ENCODE measurements around the gene KCNK4.
"Not testable (repeated sequence)": the region's sequence is repeated elsewhere in the genome, so short reads cannot be mapped to it uniquely, and the experiment has no call there.

Gene KCNK4

GRCh38 chr11:64313491-64314145 lies 22.5 kb downstream of the KCNK4 start:
- DNase-seq, result no peak

DNA sequence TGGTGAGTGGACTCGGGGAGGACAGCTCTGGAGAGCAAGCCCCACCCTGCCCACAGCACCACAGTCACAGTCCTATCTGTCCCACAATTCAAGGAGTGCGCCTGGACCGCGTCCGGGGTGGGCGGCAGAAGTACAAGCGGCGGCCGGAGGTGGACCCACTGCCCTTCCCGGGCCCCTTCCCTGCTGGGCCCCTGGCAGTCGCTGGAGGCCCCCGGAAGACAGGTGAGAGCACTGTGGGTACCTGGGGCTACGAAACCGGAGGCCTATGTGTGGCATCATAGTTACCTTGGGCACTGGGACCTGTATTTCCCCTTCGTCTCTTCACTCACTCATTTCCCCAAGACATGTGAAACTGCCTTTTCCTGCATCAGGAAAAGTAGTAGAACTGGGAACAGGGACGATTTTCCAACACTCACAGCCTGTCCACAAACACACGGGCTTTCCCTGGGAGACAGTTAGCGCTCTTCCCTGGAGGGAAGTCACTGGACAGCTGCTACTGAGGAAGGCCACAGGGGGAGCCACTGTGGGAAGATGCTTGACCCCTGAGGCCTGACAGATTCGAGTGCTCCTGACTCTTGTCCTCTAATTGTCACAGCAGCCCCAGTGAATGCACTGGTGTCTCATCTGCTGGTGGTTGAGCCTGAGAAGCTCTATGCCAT lies 23.2 kb downstream of the KCNK4 start:
- DNase-seq, result no peak

DNA sequence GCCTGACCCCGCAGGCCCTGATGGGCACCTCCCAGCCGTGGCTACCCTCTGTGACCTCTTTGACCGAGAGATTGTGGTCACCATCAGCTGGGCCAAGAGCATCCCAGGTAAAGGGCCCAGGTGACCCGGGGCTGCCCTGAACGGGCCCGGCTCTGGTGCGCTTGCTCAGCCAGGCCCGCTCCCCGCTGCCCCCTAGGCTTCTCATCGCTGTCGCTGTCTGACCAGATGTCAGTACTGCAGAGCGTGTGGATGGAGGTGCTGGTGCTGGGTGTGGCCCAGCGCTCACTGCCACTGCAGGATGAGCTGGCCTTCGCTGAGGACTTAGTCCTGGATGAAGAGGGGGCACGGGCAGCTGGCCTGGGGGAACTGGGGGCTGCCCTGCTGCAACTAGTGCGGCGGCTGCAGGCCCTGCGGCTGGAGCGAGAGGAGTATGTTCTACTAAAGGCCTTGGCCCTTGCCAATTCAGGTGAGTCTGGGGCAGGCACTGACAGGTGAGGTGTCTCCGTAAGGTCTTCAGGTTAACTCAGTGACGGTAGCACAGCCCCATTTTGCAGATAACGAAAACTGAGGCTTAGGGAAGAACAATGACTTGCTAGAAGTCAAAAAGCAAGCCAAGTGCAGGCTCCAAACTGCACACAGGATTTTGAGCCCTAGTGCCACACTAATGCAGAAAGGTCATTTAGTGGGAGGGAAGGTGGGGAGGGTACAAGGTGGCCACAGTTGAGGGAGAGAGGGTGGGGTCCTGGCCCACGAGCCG lies 23.9 kb downstream of the KCNK4 start:
- no peak for DNase-seq

DNA sequence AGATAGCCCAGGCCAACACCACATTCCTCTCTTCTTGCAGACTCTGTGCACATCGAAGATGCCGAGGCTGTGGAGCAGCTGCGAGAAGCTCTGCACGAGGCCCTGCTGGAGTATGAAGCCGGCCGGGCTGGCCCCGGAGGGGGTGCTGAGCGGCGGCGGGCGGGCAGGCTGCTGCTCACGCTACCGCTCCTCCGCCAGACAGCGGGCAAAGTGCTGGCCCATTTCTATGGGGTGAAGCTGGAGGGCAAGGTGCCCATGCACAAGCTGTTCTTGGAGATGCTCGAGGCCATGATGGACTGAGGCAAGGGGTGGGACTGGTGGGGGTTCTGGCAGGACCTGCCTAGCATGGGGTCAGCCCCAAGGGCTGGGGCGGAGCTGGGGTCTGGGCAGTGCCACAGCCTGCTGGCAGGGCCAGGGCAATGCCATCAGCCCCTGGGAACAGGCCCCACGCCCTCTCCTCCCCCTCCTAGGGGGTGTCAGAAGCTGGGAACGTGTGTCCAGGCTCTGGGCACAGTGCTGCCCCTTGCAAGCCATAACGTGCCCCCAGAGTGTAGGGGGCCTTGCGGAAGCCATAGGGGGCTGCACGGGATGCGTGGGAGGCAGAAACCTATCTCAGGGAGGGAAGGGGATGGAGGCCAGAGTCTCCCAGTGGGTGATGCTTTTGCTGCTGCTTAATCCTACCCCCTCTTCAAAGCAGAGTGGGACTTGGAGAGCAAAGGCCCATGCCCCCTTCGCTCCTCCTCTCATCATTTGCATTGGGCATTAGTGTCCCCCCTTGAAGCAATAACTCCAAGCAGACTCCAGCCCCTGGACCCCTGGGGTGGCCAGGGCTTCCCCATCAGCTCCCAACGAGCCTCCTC lies 24.8 kb downstream of the KCNK4 start:
- not testable (repeated sequence) for DNase-seq

DNA sequence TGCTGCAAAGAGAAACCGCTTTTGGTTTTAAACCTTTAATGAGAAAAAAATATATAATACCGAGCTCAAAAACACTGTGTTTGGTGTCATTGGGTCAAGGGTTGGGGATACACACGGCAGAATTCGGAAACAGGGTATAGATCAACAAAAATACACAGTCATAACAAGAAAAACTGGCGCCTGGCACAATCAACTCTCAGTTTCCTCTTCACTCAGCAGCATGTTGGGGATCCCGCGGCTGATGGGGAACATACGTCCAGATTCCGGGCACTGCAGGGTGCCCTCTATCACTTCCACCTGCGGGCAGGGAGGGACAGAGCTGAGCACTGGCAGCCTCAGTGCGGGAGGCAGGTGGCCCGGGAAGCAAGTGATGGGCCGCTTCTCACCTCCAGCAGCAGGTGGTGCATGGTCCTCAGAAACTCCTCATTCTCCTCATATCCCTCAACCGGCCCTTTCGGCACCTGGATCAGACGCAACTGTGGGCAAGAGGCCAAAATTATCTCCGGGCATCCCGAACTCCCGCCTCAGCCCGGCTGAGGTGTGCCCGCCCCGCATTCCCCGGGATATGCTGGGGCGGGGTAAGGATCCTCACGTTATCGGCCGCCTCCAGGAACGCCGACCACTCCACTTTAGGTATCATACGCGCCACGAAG lies 25.7 kb downstream of the KCNK4 start:
- DNase-seq, result peak; percentile 52 to 62

- peak; percentile 100 for DNase-seq
These were observed 26.3 kb downstream of the KCNK4 start, which contains the start of gene TRMT112 for GRCh38 chr11:64317325-64317960. TSS of gene TRMT112 (minus strand) at chr11:64317559. CDS start at chr11:64317526, 33 bp downstream.

DNA sequence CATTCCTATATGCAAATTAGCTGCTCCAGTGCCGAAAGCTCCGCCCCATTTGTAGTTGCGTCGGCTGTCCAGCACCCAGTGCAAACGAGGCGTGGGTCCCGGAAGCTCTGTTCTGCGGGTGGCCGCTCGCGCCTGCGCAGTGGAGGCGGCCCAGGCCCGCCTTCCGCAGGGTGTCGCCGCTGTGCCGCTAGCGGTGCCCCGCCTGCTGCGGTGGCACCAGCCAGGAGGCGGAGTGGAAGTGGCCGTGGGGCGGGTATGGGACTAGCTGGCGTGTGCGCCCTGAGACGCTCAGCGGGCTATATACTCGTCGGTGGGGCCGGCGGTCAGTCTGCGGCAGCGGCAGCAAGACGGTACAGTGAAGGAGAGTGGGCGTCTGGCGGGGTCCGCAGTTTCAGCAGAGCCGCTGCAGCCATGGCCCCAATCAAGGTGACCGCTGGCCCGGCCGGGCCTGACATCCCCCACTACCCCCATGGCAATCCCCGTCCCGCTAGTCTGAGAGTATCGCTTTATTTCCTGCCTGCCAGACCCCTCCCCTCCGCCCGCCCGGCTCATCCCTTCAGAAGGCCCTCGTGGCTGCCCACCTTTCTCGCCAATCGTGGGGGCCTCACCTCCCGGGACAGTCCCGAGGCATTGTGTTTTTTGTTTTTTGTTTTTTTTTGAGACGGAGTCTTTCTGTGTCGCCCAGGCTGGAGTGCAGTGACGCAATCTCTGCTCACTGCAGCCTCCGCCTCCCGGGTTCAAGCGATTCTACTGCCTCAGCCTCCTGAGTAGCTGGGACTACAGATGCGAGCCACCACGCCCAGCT lies 27.1 kb downstream of the KCNK4 start, which contains the start of gene PRDX5:
Gene PRDX5, plus strand, starts transcription at position 161 of the 805 bp plus-strand sequence. Its CDS starts 95 bp downstream, at position 256.
- peak; percentile 98 to 99 for DNase-seq

GRCh38 chr11:64318766-64319761 lies 28.0 kb downstream of the KCNK4 start:
- no peak for DNase-seq

- no peak for DNase-seq
These were observed 29.5 kb downstream of the KCNK4 start for GRCh38 chr11:64320556-64320955.

DNA sequence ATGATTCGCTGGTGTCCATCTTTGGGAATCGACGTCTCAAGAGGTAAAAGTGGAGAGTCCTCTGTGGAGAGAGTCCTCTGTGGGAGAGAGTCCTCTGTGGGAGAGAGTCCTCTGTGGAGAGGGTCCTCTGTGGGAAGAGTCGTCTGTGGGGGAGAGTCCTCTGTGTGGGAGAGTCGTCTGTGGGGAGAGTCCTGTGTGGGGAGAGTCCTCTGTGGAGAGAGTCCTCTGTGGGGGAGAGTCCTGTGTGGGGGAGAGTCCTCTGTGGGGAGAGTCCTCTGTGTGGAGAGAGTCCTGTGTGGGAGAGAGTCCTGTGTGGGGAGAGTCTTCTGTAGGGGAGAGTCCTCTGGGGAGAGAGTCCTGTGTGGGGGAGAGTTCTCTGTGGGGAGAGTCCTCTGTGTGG lies 29.9 kb downstream of the KCNK4 start:
- DNase-seq, result no peak

DNA sequence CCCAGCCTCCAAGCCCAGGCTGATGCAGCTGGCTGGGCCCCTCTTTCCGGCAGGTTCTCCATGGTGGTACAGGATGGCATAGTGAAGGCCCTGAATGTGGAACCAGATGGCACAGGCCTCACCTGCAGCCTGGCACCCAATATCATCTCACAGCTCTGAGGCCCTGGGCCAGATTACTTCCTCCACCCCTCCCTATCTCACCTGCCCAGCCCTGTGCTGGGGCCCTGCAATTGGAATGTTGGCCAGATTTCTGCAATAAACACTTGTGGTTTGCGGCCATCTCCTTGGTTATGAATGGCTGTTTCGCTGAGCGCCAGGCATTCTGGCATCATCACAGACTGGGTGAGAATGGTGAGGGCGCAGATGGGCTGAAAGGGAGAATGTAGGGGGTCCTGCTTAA lies 30.4 kb downstream of the KCNK4 start:
- no peak for DNase-seq

- no peak for DNase-seq
These were observed 31.8 kb downstream of the KCNK4 start for GRCh38 chr11:64322925-64323260.

DNA sequence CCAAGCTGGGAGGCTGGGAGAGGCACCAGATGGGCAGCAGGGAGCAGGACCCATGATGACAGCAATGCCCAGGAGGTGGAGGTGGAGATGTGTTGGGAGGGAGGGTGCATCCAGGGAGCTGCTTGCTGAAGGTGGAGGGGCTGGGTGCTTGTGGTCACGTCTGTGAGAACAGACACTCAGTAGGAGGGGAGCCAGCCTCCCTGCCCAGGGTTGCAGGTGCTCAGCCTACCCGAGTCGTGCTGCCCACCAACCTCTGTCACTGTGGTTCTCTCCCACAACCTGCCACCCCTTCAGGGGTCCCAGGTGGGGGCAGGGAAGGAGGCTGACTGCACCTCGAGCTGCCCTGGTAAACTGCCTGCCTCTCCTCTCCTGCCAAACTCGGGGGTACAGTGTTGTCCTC lies 32.3 kb downstream of the KCNK4 start:
- DNase-seq, result no peak

DNA sequence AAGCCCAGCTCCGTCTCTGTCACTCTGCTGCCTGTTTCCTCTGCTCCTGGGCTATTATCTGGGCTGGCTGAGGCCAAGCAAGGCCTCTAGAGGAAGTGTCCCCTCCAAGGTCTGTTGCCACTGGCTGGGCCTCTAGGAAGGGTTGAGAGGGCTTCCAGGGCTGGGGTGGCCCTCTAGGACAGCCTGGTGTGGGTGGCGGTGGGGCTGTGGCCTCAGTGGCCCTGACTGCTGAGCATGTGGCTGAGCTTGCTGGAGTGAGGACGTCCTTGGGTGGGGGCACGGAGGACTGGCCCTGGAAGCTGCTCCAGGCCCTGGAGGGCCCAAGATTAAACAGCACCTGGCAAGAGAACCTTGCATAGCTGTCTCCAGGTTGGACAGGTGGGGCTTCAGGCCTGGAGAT lies 32.9 kb downstream of the KCNK4 start:
- DNase-seq, result not testable (repeated sequence)

GRCh38 chr11:64324692-64325469 lies 33.8 kb downstream of the KCNK4 start:
- DNase-seq, result no peak

DNA sequence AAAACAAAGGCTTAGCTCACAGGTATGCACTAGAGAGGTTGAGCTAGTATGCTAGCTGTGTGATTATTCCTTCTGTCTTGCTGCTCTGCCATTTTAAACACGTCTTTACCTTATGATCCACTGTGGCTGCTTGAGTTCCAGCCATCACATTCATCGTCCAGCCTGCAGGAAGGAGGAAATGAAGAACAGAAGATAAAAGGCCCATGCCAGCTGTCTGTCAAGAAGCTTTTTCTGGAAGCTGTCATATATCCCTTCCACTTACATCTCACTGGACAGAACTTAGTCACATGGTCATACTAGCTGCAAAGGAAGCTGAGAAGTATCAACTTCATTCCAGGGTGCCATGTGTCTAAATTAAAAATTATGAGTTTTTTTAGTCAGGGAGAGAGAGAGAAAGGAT lies 36.3 kb downstream of the KCNK4 start:
- no peak for DNase-seq

- no peak for DNase-seq
These were observed 36.9 kb downstream of the KCNK4 start for GRCh38 chr11:64327993-64328392.

DNA sequence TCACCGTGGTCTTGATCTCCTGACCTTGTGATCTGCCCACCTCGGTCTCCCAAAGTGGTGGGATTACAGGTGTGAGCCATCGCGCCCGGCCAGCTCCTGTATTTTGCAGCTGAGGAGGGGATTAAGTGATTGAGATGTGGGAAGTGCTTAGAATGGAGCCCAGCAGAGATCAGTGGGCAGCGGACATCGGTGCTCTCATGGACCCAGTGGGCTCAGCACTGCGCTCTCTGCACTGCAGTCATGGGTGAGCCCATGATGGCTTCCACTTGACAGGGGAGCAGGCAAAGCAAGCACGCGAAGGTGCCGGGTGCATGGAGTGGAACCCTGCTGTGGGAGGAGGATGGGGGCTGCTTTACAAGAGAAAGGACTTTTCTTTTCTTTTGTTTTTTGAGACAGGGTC lies 39.8 kb downstream of the KCNK4 start:
- DNase-seq, result no peak
